Measurements from ENCODE around the gene SMTN. TPM values are rescaled to one million over a fixed set of nuclear protein-coding genes. Genes with fewer than 3 reads are reported as not detected.

The SMTN gene
- total and polyA plus RNA-seq, 9 of the 15 experiments (the other 6 are each of a cell fraction or from before 2014, with no cell fraction given) = 2.5 to 41.1 (median 16.1) TPM

DNA sequence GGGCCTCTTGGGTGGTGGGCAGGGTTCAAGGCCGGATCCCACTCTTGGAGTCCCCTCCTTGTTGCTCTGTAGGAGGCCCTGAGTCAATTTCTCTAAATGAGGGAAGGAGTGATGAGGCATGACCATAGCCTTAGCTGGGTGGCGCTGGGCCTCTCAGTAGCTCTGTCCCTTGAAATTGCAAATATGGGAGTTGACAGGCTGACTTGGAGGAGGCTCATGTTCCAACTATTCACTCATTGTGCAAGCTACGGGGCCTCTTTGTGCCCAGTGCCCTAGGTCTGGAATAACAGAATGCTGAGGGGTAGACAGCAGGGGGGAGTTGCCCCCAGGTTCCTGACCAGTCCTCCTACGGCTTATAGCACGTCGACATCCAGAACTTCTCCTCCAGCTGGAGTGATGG, 18.3 kb downstream of the SMTN start:
- in situ Hi-C loops (cut with MboI) (no loop called here), intact Hi-C loops (cut with micrococcal nuclease) (no loop called here)
- H2AFZ ChIP-seq (ENCODE audit: low read depth, low read length) = no peak overlapping the region
- peak overlapping the region in 1 of 2 experiments; percentile 19; a peak in 1 of 4 replicates for H3K9ac ChIP-seq (ENCODE audit: insufficient read depth in 1 of 2, low read depth in 2 of 2, low read length in 2 of 2)
- ChIA-PET POLR2A (interaction anchor here (1.4 kb wide), 1 partner anchor 8 kb away, joined by 4 read pairs; the partner anchor contains the start of gene SELENOM), CTCF (ENCODE audit: low intra/inter-chr PET ratio) (no interaction called here)
- H3K79me2 ChIP-seq (ENCODE audit: control insufficient read depth, insufficient read depth, low read length) = no peaks in the 10 kb centered on the region
- WGBS (ENCODE audit: insufficient coverage, low coverage, missing lambda C conversion rate) = 90% methylated on average over 4 of the region's 6 CpGs
- FAIRE-seq (no peak), ATAC-seq (no peak), DNase-seq (ENCODE audit: extremely low read depth in 1 of 4, low spot score in 3 of 4) (no peak)
- H3K36me3 ChIP-seq (ENCODE audit: control insufficient read depth, insufficient read depth, low read length) = peaks cover 27% of the 10 kb centered on the region; the same call in 2 of the 3 replicates
- no peaks in the 10 kb centered on the region for H3K27me3 ChIP-seq (ENCODE audit: control insufficient read depth in 2 of 2, insufficient read depth in 2 of 2, low read length in 2 of 2)
- H3K9me3 ChIP-seq (replicated peaks; ENCODE audit: control insufficient read depth, insufficient read depth, low read depth, low read length) = no peaks in the 10 kb centered on the region
- peaks cover 5% of the 10 kb centered on the region for H3K9me1 ChIP-seq (ENCODE audit: control insufficient read depth, insufficient read depth, low read length)
- no peaks in the 10 kb centered on the region for H4K20me1 ChIP-seq (replicated peaks; ENCODE audit: control insufficient read depth, insufficient read depth, low read length)
- no peak overlapping the region for H3K27ac ChIP-seq (ENCODE audit: extremely low read depth, low read depth, low read length)
- peaks cover 10 to 13% of the 10 kb centered on the region in 2 experiments; a peak in 4 of 5 replicates for H3K4me1 ChIP-seq (replicated peaks in 1 of 2; ENCODE audit: control insufficient read depth in 2 of 2, insufficient read depth in 2 of 2, low read length in 2 of 2)
- H3K4me2 ChIP-seq (ENCODE audit: insufficient read depth, low read length) = no peak overlapping the region
- no peak overlapping the region for H3K4me3 ChIP-seq
- BruUV-seq (replicated peaks) = no TSS peak
- TF ChIP-seq NCOR1 (IDR thresholded peaks at IDR 0.05) = no peak
- TF ChIP-seq POLR2G (IDR thresholded peaks at IDR 0.05; ENCODE audit: low read depth, low read length) = no peak
- no peak for TF ChIP-seq ZNF134 (CRISPR knock-in tag; conservative IDR thresholded peaks at IDR 0.05)
- TF ChIP-seq SP1 (CRISPR knock-in tag; IDR thresholded peaks at IDR 0.05) = no peak
- TF ChIP-seq NR4A1 (CRISPR knock-in tag; IDR thresholded peaks at IDR 0.05) = no peak
- no peak for TF ChIP-seq NR4A1 (tag; IDR thresholded peaks at IDR 0.05)
- TF ChIP-seq ZNF124 (CRISPR knock-in tag; IDR thresholded peaks at IDR 0.05) = no peak
- TF ChIP-seq, protein P1, sequence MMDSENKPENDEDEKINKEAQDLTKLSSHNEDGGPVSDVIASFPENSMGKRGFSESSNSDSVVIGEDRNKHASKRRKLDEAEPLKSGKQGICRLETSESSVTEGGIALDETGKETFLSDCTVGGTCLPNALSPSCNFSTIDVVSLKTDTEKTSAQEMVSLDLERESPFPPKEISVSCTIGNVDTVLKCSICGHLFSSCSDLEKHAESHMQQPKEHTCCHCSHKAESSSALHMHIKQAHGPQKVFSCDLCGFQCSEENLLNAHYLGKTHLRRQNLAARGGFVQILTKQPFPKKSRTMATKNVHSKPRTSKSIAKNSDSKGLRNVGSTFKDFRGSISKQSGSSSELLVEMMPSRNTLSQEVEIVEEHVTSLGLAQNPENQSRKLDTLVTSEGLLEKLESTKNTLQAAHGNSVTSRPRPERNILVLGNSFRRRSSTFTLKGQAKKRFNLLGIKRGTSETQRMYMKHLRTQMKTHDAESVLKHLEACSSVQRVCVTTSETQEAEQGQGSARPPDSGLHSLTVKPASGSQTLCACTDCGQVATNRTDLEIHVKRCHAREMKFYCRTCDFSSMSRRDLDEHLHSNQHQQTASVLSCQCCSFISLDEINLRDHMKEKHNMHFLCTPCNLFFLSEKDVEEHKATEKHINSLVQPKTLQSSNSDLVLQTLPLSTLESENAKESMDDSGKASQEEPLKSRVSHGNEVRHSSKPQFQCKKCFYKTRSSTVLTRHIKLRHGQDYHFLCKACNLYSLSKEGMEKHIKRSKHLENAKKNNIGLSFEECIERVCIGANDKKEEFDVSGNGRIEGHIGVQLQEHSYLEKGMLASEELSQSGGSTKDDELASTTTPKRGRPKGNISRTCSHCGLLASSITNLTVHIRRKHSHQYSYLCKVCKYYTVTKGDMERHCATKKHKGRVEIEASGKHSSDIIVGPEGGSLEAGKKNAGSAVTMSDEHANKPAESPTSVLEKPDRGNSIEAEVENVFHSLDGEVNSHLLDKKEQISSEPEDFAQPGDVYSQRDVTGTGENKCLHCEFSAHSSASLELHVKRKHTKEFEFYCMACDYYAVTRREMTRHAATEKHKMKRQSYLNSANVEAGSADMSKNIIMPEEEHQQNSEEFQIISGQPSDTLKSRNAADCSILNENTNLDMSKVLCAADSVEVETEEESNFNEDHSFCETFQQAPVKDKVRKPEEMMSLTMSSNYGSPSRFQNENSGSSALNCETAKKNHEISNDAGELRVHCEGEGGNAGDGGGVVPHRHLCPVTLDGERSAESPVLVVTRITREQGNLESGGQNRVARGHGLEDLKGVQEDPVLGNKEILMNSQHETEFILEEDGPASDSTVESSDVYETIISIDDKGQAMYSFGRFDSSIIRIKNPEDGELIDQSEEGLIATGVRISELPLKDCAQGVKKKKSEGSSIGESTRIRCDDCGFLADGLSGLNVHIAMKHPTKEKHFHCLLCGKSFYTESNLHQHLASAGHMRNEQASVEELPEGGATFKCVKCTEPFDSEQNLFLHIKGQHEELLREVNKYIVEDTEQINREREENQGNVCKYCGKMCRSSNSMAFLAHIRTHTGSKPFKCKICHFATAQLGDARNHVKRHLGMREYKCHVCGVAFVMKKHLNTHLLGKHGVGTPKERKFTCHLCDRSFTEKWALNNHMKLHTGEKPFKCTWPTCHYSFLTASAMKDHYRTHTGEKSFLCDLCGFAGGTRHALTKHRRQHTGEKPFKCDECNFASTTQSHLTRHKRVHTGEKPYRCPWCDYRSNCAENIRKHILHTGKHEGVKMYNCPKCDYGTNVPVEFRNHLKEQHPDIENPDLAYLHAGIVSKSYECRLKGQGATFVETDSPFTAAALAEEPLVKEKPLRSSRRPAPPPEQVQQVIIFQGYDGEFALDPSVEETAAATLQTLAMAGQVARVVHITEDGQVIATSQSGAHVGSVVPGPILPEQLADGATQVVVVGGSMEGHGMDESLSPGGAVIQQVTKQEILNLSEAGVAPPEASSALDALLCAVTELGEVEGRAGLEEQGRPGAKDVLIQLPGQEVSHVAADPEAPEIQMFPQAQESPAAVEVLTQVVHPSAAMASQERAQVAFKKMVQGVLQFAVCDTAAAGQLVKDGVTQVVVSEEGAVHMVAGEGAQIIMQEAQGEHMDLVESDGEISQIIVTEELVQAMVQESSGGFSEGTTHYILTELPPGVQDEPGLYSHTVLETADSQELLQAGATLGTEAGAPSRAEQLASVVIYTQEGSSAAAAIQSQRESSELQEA (IDR thresholded peaks at IDR 0.05; ENCODE audit: low read depth) = no peak
- TF ChIP-seq, protein P2, sequence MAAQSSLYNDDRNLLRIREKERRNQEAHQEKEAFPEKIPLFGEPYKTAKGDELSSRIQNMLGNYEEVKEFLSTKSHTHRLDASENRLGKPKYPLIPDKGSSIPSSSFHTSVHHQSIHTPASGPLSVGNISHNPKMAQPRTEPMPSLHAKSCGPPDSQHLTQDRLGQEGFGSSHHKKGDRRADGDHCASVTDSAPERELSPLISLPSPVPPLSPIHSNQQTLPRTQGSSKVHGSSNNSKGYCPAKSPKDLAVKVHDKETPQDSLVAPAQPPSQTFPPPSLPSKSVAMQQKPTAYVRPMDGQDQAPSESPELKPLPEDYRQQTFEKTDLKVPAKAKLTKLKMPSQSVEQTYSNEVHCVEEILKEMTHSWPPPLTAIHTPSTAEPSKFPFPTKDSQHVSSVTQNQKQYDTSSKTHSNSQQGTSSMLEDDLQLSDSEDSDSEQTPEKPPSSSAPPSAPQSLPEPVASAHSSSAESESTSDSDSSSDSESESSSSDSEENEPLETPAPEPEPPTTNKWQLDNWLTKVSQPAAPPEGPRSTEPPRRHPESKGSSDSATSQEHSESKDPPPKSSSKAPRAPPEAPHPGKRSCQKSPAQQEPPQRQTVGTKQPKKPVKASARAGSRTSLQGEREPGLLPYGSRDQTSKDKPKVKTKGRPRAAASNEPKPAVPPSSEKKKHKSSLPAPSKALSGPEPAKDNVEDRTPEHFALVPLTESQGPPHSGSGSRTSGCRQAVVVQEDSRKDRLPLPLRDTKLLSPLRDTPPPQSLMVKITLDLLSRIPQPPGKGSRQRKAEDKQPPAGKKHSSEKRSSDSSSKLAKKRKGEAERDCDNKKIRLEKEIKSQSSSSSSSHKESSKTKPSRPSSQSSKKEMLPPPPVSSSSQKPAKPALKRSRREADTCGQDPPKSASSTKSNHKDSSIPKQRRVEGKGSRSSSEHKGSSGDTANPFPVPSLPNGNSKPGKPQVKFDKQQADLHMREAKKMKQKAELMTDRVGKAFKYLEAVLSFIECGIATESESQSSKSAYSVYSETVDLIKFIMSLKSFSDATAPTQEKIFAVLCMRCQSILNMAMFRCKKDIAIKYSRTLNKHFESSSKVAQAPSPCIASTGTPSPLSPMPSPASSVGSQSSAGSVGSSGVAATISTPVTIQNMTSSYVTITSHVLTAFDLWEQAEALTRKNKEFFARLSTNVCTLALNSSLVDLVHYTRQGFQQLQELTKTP (IDR thresholded peaks at IDR 0.05; ENCODE audit: low read depth in 1 of 2, partially characterized antibody in 2 of 2) = no peak
- TF ChIP-seq HMG20A (CRISPR knock-in tag; conservative IDR thresholded peaks at IDR 0.05) = no peak
- no peak for TF ChIP-seq ZNF121 (CRISPR knock-in tag; conservative IDR thresholded peaks at IDR 0.05)
- TF ChIP-seq PRPF4 (IDR thresholded peaks at IDR 0.05; ENCODE audit: insufficient read depth, low read depth, low read length, poor library complexity, severe bottlenecking) = no peak

Measured in K562 (cell line).